Ishikawa (cell line): ENCODE results near the gene HMBS.

Source experiments
- CEBPB ChIP-seq: IDR thresholded peaks from 2 replicates; pipeline ENCODE4 v1.6.1; 2012
- CREB1 ChIP-seq: IDR thresholded peaks from 2 replicates; pipeline ENCODE4 v1.6.1; 2012; ENCODE audit warnings: low read depth
- EP300 ChIP-seq: IDR thresholded peaks from 2 replicates; pipeline ENCODE4 v1.6.1; 2012; ENCODE audit warnings: borderline replicate concordance
- MAX ChIP-seq: IDR thresholded peaks from 2 replicates; pipeline ENCODE4 v1.6.1; 2012
- NFIC ChIP-seq: IDR thresholded peaks from 2 replicates; pipeline ENCODE4 v1.6.1; 2012
- TAF1 ChIP-seq: IDR thresholded peaks from 2 replicates; pipeline ENCODE4 v1.6.1; 2012; ENCODE audit warnings: low read depth, mild to moderate bottlenecking
- TEAD4 ChIP-seq: IDR thresholded peaks from 2 replicates; pipeline ENCODE4 v1.6.1; 2012
- USF1 ChIP-seq: IDR thresholded peaks from 2 replicates; pipeline ENCODE4 v1.6.1; 2012
- YY1 ChIP-seq: IDR thresholded peaks from 2 replicates; pipeline ENCODE4 v1.6.1; 2012; ENCODE audit warnings: low read depth

- TF ChIP-seq CEBPB (no peak), EP300 (no peak), CREB1 (no peak), NFIC (no peak), MAX (peak; percentile 76), TAF1 (peak; percentile 88), USF1 (peak; percentile 98), YY1 (peak; percentile 98), TEAD4 (0 out of 2 replicates have a peak, but pooled peaks have one; percentile 4)
Observed at GRCh38 chr11:119067371-119068222, 17.1 kb upstream of the HMBS start, which contains the start of gene VPS11.
